Measurements from ENCODE around the gene BCAS3. TPM values are rescaled to one million over a fixed set of nuclear protein-coding genes. Genes with fewer than 3 reads are reported as not detected.

The BCAS3 gene
- total RNA-seq, 2 experiments from 2014 or later: 20.1 to 31.8 TPM

- TF ChIP-seq, protein P1, sequence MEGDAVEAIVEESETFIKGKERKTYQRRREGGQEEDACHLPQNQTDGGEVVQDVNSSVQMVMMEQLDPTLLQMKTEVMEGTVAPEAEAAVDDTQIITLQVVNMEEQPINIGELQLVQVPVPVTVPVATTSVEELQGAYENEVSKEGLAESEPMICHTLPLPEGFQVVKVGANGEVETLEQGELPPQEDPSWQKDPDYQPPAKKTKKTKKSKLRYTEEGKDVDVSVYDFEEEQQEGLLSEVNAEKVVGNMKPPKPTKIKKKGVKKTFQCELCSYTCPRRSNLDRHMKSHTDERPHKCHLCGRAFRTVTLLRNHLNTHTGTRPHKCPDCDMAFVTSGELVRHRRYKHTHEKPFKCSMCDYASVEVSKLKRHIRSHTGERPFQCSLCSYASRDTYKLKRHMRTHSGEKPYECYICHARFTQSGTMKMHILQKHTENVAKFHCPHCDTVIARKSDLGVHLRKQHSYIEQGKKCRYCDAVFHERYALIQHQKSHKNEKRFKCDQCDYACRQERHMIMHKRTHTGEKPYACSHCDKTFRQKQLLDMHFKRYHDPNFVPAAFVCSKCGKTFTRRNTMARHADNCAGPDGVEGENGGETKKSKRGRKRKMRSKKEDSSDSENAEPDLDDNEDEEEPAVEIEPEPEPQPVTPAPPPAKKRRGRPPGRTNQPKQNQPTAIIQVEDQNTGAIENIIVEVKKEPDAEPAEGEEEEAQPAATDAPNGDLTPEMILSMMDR (IDR thresholded peaks at IDR 0.05): no peak
- peaks cover 0 to 30% of the 10 kb centered on the region in 2 experiments for H3K9me3 ChIP-seq (ENCODE audit: control insufficient read depth in 1 of 2, insufficient read depth in 1 of 2, low read length in 2 of 2)
- no peaks in the 10 kb centered on the region for H3K36me3 Mint-ChIP-seq (ENCODE audit: low read depth)
- ATAC-seq (ENCODE audit: poor library complexity): no peak
- H3K4me1 Mint-ChIP-seq (ENCODE audit: low read depth): peaks cover 12% of the 10 kb centered on the region
- peaks cover 31 to 43% of the 10 kb centered on the region in 2 experiments for H3K27me3 ChIP-seq (ENCODE audit: control insufficient read depth in 1 of 2, insufficient read depth in 2 of 2, low read length in 2 of 2)
- ChIA-PET POLR2A (no interaction called here), CTCF (interaction anchor here (0.5 kb wide), 1 partner anchor 241 kb away, joined by 4 read pairs; no protein-coding TSS in a partner anchor)
- peaks cover 58% of the 10 kb centered on the region for H3K27me3 Mint-ChIP-seq
- no peaks in the 10 kb centered on the region for H3K9me3 Mint-ChIP-seq
- H3K4me3 Mint-ChIP-seq: no peak overlapping the region
- H3K27ac Mint-ChIP-seq: no peak overlapping the region
- H3K36me3 ChIP-seq (ENCODE audit: insufficient read depth, low read length): no peaks in the 10 kb centered on the region
- DNase-seq: no peak
- no peak overlapping the region for H3K4me3 ChIP-seq (ENCODE audit: low read length)
- no peak overlapping the region for H3K27ac ChIP-seq (ENCODE audit: low read depth in 1 of 2, low read length in 2 of 2)
- intact Hi-C loops (cut with DNase I, micrococcal nuclease): no loop called here
- H3K4me1 ChIP-seq (ENCODE audit: insufficient read depth, low read length): peaks cover 33% of the 10 kb centered on the region
Observed at GRCh38 chr17:61395409-61395982, 717.8 kb downstream of the BCAS3 start.

DNA sequence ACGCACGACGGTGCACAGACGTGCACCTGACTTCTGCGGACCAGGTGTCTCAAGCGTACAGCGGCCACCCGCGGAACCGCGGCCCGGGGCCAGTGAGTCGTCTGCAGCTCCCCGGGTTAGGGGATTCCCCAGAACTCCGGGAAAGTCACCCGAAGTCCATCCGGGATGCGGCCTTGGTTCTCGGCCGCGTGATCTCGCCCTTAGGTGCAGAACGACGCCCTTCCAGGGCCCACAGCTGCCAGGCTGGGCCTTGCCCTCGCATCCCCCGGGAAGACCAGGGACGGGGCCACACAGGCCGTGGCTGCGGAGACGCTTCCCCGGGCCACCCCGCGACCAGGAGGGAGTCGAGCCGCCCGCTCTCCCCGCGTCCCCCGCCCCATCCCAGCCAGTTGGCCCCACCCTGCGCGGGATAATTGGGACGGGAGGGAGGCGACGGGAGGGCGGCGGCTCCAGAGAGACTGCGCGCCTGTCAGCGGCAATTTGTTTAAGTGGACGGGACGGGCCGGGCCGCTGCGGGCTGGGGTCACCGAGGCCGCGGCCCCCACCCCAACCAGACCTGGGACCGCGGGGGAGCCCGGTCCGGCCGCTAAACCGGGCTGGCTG, 718.4 kb downstream of the BCAS3 start:
- no peak overlapping the region for H3K4me3 ChIP-seq (ENCODE audit: low read length)
- H3K4me1 ChIP-seq (ENCODE audit: insufficient read depth, low read length): peaks cover 39% of the 10 kb centered on the region
- no peaks in the 10 kb centered on the region for H3K36me3 ChIP-seq (ENCODE audit: insufficient read depth, low read length)
- H3K4me1 Mint-ChIP-seq (ENCODE audit: low read depth): peaks cover 16% of the 10 kb centered on the region
- H3K27me3 Mint-ChIP-seq: peaks cover 60% of the 10 kb centered on the region
- ChIA-PET CTCF (no interaction called here), POLR2A (no interaction called here)
- H3K9me3 Mint-ChIP-seq: no peaks in the 10 kb centered on the region
- TF ChIP-seq, protein P1 (IDR thresholded peaks at IDR 0.05): no peak
- intact Hi-C loops (cut with DNase I, micrococcal nuclease): no loop called here
- no peak overlapping the region for H3K4me3 Mint-ChIP-seq
- no peak overlapping the region for H3K27ac Mint-ChIP-seq
- no peak overlapping the region for H3K27ac ChIP-seq (ENCODE audit: low read depth in 1 of 2, low read length in 2 of 2)
- no peak for ATAC-seq (ENCODE audit: poor library complexity)
- no peaks in the 10 kb centered on the region for H3K36me3 Mint-ChIP-seq (ENCODE audit: low read depth)
- H3K9me3 ChIP-seq (ENCODE audit: control insufficient read depth in 1 of 2, insufficient read depth in 1 of 2, low read length in 2 of 2): peaks cover 0 to 35% of the 10 kb centered on the region in 2 experiments
- peaks cover 37 to 49% of the 10 kb centered on the region in 2 experiments for H3K27me3 ChIP-seq (ENCODE audit: control insufficient read depth in 1 of 2, insufficient read depth in 2 of 2, low read length in 2 of 2)
- peak in 1 of 14 experiments; percentile 25 for DNase-seq

DNA sequence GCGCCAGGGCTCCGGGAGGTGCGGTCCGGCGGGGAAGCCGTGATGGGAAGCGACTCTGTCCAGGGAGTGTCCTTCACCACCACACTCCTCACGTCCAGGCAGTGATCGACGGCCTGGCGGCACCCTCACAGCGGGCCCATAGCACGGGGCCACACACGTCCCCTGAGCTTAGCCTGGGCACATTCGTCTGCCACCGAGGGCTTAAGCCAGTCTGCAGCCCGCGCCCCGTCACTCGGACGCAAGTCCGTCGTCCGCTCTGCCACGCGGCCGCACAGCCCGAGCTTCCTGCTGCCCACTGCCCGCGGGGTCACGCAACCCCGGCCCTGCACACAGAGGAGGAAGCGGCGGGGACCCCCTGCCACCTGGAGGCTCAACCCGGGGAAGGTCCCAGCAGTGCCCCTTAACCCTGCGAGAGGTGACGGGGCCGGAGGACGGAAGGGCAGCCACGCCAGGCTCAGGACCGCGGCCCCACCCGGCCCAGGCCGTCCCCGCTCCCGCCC, 719.0 kb downstream of the BCAS3 start:
- peaks cover 0 to 35% of the 10 kb centered on the region in 2 experiments for H3K9me3 ChIP-seq (ENCODE audit: control insufficient read depth in 1 of 2, insufficient read depth in 1 of 2, low read length in 2 of 2)
- no peak overlapping the region for H3K4me3 ChIP-seq (ENCODE audit: low read length)
- no peak for ATAC-seq (ENCODE audit: poor library complexity)
- Mint-ChIP-seq H3K27ac (no peak overlapping the region), H3K9me3 (no peaks in the 10 kb centered on the region), H3K4me1 (ENCODE audit: low read depth) (peaks cover 21% of the 10 kb centered on the region), H3K4me3 (no peak overlapping the region), H3K27me3 (peaks cover 60% of the 10 kb centered on the region), H3K36me3 (ENCODE audit: low read depth) (no peaks in the 10 kb centered on the region)
- intact Hi-C loops (cut with DNase I, micrococcal nuclease): no loop called here
- no peak overlapping the region for H3K27ac ChIP-seq (ENCODE audit: low read depth in 1 of 2, low read length in 2 of 2)
- peak in 1 of 14 experiments; percentile 18 for DNase-seq
- no peaks in the 10 kb centered on the region for H3K36me3 ChIP-seq (ENCODE audit: insufficient read depth, low read length)
- CTCF ChIA-PET: no interaction called here
- H3K4me1 ChIP-seq (ENCODE audit: insufficient read depth, low read length): peaks cover 45% of the 10 kb centered on the region
- POLR2A ChIA-PET: no interaction called here
- peaks cover 43 to 55% of the 10 kb centered on the region in 2 experiments for H3K27me3 ChIP-seq (ENCODE audit: control insufficient read depth in 1 of 2, insufficient read depth in 2 of 2, low read length in 2 of 2)
- TF ChIP-seq, protein P1 (IDR thresholded peaks at IDR 0.05): no peak
